ENCODE data around the gene NAP1L4. TPM values are rescaled to one million over a fixed set of nuclear protein-coding genes. Genes with fewer than 3 reads are reported as not detected.

NAP1L4 gene
- total RNA-seq, 2 donors from 2014 or later: 62.8 to 83.7 TPM

DNA sequence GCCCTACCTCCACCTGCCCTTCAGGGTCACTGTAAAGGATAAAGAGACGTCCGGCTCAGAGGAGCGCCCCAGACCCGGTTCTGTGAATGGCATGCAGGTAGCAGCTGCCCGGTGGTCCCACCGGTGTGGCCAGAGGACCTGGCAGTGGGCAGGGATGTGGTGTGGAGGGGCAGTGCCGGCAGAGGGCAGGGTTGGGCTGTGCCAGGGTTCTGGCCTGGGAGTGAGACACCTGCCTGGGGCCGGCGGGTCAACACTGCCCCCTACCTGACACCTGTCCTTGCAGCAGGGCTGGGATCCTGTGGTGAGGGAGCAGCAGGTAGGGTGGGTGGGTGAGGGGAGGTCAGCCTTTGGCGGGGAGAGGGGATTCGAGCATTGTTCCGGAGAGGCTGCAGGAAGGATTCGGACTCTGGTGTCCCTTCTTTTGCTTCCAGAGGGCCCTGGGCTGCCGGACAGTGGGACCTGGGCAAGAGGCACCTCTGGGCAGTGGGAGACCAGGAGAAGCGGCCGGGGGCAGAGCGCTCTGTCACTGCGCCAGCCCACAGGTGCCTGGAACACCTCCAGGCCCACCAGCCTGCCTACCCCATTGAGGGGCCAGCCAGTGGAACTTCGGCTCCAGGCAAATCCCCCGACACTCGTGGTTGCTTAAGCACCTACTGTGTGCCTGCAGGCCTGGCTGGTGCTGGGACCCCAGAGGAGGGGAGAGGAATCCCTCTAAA is 61.3 kb downstream of the NAP1L4 start:
- TF ChIP-seq, protein P1, sequence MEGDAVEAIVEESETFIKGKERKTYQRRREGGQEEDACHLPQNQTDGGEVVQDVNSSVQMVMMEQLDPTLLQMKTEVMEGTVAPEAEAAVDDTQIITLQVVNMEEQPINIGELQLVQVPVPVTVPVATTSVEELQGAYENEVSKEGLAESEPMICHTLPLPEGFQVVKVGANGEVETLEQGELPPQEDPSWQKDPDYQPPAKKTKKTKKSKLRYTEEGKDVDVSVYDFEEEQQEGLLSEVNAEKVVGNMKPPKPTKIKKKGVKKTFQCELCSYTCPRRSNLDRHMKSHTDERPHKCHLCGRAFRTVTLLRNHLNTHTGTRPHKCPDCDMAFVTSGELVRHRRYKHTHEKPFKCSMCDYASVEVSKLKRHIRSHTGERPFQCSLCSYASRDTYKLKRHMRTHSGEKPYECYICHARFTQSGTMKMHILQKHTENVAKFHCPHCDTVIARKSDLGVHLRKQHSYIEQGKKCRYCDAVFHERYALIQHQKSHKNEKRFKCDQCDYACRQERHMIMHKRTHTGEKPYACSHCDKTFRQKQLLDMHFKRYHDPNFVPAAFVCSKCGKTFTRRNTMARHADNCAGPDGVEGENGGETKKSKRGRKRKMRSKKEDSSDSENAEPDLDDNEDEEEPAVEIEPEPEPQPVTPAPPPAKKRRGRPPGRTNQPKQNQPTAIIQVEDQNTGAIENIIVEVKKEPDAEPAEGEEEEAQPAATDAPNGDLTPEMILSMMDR (IDR thresholded peaks at IDR 0.05): peak; percentile 27
- no peak for ATAC-seq (ENCODE audit: insufficient number of reproducible peaks, low FRiP score, low read depth)
- H3K27me3 ChIP-seq (replicated peaks; ENCODE audit: insufficient read depth): no peaks in the 10 kb centered on the region
- peak overlapping the region; percentile 67 to 79 for H3K27ac ChIP-seq
- H3K4me3 ChIP-seq: peak overlapping the region; percentile 85
- no peak for DNase-seq (ENCODE audit: low spot score)
- H3K4me1 ChIP-seq (ENCODE audit: control insufficient read depth in 1 of 2, low read depth in 2 of 2): peaks cover 3 to 40% of the 10 kb centered on the region in 2 donors
- H3K9me3 ChIP-seq: no peaks in the 10 kb centered on the region
- no peaks in the 10 kb centered on the region for H3K36me3 ChIP-seq

DNA sequence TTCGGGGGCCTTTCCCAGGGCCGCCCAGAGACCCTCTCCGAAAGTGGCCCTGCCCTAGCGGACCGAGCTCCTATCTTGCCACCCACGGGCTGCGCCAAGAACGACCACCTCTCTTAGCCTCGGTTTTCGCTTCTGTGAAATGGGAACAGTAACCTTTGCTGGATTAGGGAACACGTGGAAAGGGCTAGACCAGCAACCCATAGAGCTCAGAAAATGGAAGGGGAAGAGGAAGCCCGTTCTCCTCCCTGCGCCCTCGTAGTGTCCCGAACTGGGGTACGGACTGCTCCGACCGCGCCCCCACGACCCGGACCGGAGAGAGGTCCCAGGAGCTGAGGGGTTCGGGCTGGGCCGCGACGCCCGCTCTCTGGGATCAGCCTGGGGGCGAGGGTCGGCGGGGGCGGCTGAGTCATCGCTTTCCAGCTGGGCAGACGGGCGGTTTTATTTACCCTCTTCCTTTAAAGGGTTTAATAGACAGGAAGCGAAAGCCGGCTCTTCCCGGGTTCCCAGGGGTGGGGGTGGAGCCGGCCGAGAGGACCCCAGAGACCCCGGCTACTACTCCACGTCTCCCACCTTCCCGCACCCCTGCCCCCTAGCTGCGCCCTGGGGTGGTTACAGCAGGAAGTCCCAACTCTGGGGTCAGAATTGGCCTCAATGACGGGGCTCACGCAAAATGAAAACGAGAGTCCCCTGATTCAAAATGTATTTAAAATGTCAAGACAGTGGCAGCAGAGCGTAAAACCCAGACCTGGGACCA is 62.0 kb downstream of the NAP1L4 start:
- no peak for DNase-seq (ENCODE audit: low spot score)
- TF ChIP-seq, protein P1 (IDR thresholded peaks at IDR 0.05): no peak
- no peaks in the 10 kb centered on the region for H3K27me3 ChIP-seq (replicated peaks; ENCODE audit: insufficient read depth)
- H3K4me3 ChIP-seq: peak overlapping the region; percentile 85
- H3K36me3 ChIP-seq: no peaks in the 10 kb centered on the region
- H3K9me3 ChIP-seq: no peaks in the 10 kb centered on the region
- no peak for ATAC-seq (ENCODE audit: insufficient number of reproducible peaks, low FRiP score, low read depth)
- peaks cover 3 to 40% of the 10 kb centered on the region in 2 donors for H3K4me1 ChIP-seq (ENCODE audit: control insufficient read depth in 1 of 2, low read depth in 2 of 2)
- H3K27ac ChIP-seq: peak overlapping the region; percentile 67 to 79

DNA sequence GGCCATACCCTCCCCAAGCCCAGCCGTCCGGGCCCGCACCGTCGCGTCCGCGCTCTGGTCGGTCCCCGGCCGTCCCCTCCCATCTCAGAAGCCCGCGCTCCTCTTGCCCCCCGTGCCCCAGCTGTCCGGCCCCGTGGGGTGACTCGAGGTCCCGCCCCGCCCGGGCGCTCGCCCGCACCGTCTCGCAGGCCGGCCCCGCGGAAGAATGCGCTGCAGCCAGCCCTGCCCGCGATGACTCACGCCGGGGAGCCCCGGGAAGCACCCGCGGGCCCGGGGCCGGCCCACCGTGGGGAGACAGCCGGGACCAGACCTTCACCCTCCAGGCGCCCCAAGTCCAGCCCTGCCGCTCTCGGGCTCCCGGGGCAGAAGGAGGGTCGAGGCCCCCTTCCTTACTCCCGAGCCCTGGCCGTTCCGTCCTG is 62.6 kb downstream of the NAP1L4 start:
- peak overlapping the region; percentile 67 to 79 for H3K27ac ChIP-seq
- H3K4me1 ChIP-seq (ENCODE audit: control insufficient read depth in 1 of 2, low read depth in 2 of 2): peaks cover 3 to 40% of the 10 kb centered on the region in 2 donors
- peak overlapping the region; percentile 85 for H3K4me3 ChIP-seq
- ATAC-seq (ENCODE audit: insufficient number of reproducible peaks, low FRiP score, low read depth): no peak
- no peaks in the 10 kb centered on the region for H3K36me3 ChIP-seq
- TF ChIP-seq, protein P1 (IDR thresholded peaks at IDR 0.05): no peak
- DNase-seq (ENCODE audit: low spot score): peak; percentile 36
- no peaks in the 10 kb centered on the region for H3K27me3 ChIP-seq (replicated peaks; ENCODE audit: insufficient read depth)
- no peaks in the 10 kb centered on the region for H3K9me3 ChIP-seq

DNA sequence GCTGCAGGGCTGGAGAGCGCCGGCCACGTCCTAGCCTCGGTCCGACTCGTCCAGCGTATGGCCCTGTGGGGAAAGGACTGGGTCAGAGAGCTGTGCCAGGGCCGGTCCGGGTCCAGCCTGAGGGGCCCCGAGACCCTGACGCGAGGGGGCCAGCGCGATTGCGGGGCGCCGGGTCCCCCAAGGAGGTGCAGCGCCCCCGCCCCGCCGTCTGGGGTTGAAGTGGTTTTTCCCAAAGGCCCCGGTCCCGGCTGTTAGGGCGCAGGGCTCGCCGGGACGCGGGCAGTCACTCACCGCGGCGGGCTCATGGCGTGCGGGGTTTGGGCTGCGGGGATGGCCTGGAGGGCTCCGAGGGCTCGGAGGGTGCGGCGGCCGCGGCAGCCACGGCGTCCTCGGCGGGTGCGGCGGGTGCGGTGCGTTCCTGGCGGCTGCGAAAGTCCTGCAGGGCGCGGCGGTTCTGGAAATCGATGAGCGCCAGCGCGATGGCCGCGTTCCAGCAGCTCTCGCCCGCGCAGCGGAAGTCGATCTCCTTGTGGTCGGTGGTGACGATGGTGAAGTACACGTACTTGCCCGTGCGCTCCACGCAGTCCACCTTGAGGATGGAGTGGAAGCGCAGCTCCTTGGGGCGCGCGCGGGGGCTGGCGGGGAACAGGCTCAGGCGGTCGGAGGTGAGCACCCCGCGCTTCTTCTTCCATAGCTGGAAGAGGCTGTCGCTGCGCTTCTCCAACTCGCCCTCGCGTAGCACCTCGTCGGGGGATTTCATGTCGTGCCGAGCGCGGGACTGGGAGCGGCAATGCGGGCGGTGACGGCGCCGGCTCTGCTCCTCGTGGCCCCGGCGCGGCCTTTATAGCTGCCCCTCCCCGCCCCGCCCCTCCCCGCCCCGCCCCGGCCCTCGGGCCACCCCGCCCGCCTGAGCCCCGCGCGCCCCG is 63.3 kb downstream of the NAP1L4 start, which contains the start of gene PHLDA2:
TSS of gene PHLDA2 (minus strand) at position 816 of the 926 bp plus-strand sequence. CDS start at position 760, 56 bp downstream.
- H3K27ac ChIP-seq: peak within 1 kb of the TSS; percentile 67 to 79
- DNase-seq (ENCODE audit: low spot score) (no peak), ATAC-seq (ENCODE audit: insufficient number of reproducible peaks, low FRiP score, low read depth) (peak; percentile 28)
- H3K9me3 ChIP-seq: no peaks in the 10 kb centered on the region
- TF ChIP-seq, protein P1 (IDR thresholded peaks at IDR 0.05): no peak
- H3K36me3 ChIP-seq: no peaks in the 10 kb centered on the region
- H3K4me3 ChIP-seq: peak within 1 kb of the TSS; percentile 85
- peaks cover 3 to 39% of the 10 kb centered on the region in 2 donors for H3K4me1 ChIP-seq (ENCODE audit: control insufficient read depth in 1 of 2, low read depth in 2 of 2)
- H3K27me3 ChIP-seq (replicated peaks; ENCODE audit: insufficient read depth): no peaks in the 10 kb centered on the region
